GF-D8 (cell line): Measurements from ENCODE around the gene ELAVL3.
"Not testable (repeated sequence)": the region's sequence is repeated elsewhere in the genome, so short reads cannot be mapped to it uniquely, and the experiment has no call there.

Experiments
- DNase-seq: peaks from one replicate; lab custom pipeline; 2025; lab: John Stamatoyannopoulos, UW

Gene ELAVL3

DNA sequence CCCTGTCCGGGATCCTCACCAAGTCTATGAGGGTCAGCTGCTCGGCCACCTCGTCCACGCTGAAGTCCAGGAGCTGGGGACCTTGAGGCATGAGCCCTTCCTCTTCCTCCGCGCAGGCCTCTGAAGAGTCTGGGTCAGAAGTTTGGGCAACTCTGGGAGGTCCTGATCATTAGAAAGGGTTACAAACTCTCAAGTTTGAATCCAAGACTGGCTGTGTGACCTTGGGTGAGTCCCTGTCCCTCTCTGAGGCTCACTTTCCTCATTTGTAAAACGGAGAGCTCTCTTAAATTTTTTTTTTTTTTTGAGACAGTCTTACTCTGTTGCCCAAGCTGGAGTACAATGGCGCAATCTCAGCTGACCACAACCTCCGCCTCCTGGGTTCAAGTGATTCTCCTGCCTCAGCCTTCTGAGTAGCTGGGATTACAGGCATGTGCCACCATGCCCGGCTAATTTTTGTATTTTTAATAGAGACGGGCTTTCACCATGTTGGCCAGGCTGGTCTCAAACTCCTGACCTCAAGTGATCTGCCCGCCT is 74.1 kb downstream of the ELAVL3 start:
- not testable (repeated sequence) for DNase-seq

- no peak for DNase-seq
These were observed 74.8 kb downstream of the ELAVL3 start for GRCh38 chr19:11405846-11406643.

- DNase-seq = no peak
These were observed 76.1 kb downstream of the ELAVL3 start for GRCh38 chr19:11404588-11405222.

GRCh38 chr19:11401808-11402543 is 78.9 kb downstream of the ELAVL3 start:
- no peak for DNase-seq
